OCI-LY3 (cell line): ENCODE data around the gene TTLL9.

ENCODE experiments used
- H2AFZ ChIP-seq: fragments of 200-600, 300-600 bp; shearing (Covaris generic); 2 replicates; pipeline ENCODE4 v1.6.0; 2014; ENCODE audit warnings: antibody characterized with exemption, low read depth, low read length
- H3K27ac ChIP-seq: fragments of 200-600, 300-600 bp; sonication (generic); 2 replicates; pipeline ENCODE4 v1.5.1; 2014; ENCODE audit warnings: mild to moderate bottlenecking, low read length, moderate library complexity, mixed read lengths
- H3K27me3 ChIP-seq: fragments of 200-600, 300-600 bp; sonication (generic); 2 replicates; pipeline ENCODE4 v1.6.1; 2014; ENCODE audit warnings: low read depth, low read length, mixed read lengths
- H3K36me3 ChIP-seq: fragments of 200-600, 300-600 bp; sonication (generic); replicated peaks from 2 replicates; pipeline ENCODE3; 2014; ENCODE audit warnings: low read depth, low read length, mixed read lengths
- H3K4me1 ChIP-seq: fragments of 300-600, 200-600 bp; sonication (generic); 2 replicates; pipeline ENCODE4 v1.6.1; 2014; ENCODE audit warnings: low read length, mixed read lengths
- H3K4me2 ChIP-seq: fragments of 200-600, 300-600 bp; sonication (generic); 2 replicates; pipeline ENCODE4 v1.6.1; 2014; ENCODE audit warnings: low read length, mixed read lengths
- H3K4me3 ChIP-seq: fragments of 300-600, 200-600 bp; sonication (generic); 2 replicates; pipeline ENCODE4 v1.5.1; 2014; ENCODE audit warnings: antibody characterized with exemption, mild to moderate bottlenecking, low read length, moderate library complexity
- H3K79me2 ChIP-seq: fragments of 300-600, 200-600 bp; shearing (Covaris generic); 2 replicates; pipeline ENCODE4 v1.6.1; 2014; ENCODE audit warnings: mild to moderate bottlenecking, low read length, mixed read lengths
- H3K9ac ChIP-seq: fragments of 300-600, 200-600 bp; shearing (Covaris generic); 2 replicates; pipeline ENCODE4 v1.6.0; 2014; ENCODE audit warnings: mild to moderate bottlenecking, low read length, moderate library complexity
- H3K9me3 ChIP-seq: fragments of 200-600, 300-600 bp; shearing (Covaris generic); 2 replicates; pipeline ENCODE4 v1.6.1; 2014; ENCODE audit warnings: low read length, mixed read lengths; ENCODE audit not compliant: insufficient read depth
- H4K20me1 ChIP-seq: fragments of 200-600, 300-600 bp; sonication (generic); 2 replicates; pipeline ENCODE4 v1.6.1; 2016; ENCODE audit warnings: low read length, mixed read lengths; ENCODE audit not compliant: insufficient read depth
- CTCF ChIP-seq: fragments of 200-600, 300-600 bp; sonication (generic); IDR thresholded peaks from 2 replicates; pipeline ENCODE4 v1.5.1; 2014; ENCODE audit warnings: antibody characterized with exemption, low read length, low read depth
- EZH2phosphoT487 ChIP-seq: fragments of 200-600 bp; shearing (Covaris generic); IDR thresholded peaks from 2 replicates; pipeline ENCODE4 v1.6.1; 2018; ENCODE audit warnings: antibody characterized with exemption, mixed run types, low read depth

TTLL9 gene

GRCh38 chr20:31948008-31948407 is 77.6 kb downstream of the TTLL9 start:
- TF ChIP-seq EZH2phosphoT487, result no peak
- no peak for TF ChIP-seq CTCF
- peaks cover 22% of the 10 kb centered on the region for H4K20me1 ChIP-seq

DNA sequence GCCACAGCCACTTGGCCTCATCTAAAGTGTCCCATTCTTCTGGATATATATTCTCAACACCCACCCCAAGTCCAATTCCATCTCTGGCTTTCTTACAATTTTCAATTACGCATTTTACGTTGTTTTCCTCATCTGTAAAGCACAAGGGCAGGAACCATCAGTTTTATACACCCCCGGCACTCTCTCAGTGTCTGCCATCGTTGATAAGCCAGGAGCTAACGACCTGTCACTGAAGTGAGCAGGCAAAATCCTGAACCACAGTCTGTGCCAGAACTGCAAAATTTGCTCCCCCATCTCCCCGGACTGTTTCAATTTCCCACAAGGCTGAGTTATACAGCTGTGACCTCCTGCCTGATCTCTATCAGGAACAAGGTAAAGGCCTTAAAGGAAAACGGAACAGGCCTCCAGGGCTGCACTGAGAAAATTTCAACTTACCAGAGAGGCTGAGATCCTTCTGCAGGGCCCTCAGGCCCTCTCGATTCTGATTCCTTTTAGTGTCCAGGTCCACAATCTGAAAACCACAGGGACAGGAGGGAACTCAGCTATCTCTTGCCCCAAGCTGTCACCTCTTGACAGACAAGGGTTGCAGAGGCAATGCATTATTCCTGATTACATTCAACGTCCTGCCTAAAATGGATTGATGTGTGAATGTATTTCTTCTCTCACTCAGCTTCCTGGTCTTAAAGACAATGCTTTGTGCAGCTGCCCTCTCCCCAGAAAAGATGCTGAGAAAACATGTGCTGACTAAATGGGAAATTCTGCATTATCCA is 79.6 kb downstream of the TTLL9 start:
- H3K4me1 ChIP-seq, result peaks cover 13% of the 10 kb centered on the region
- H2AFZ ChIP-seq, result no peak overlapping the region
- H3K79me2 ChIP-seq, result peaks cover 38% of the 10 kb centered on the region
- peaks cover 17% of the 10 kb centered on the region for H4K20me1 ChIP-seq
- H3K27me3 ChIP-seq, result no peaks in the 10 kb centered on the region
- no peak overlapping the region for H3K27ac ChIP-seq
- H3K4me3 ChIP-seq, result peak overlapping the region; percentile 94; the same call in 1 of the 2 replicates
- peaks cover 53% of the 10 kb centered on the region for H3K36me3 ChIP-seq
- TF ChIP-seq EZH2phosphoT487, result no peak
- TF ChIP-seq CTCF, result no peak
- peak overlapping the region; percentile 95; the same call in 1 of the 2 replicates for H3K9ac ChIP-seq
- no peaks in the 10 kb centered on the region for H3K9me3 ChIP-seq
- H3K4me2 ChIP-seq, result peak overlapping the region; percentile 99

More at GRCh38 chr20:31948008-31948407, 77.6 kb downstream of the TTLL9 start:
- Histone ChIP-seq H3K9ac (no peak overlapping the region), H3K4me3 (no peak overlapping the region), H3K27me3 (no peaks in the 10 kb centered on the region), H2AFZ (no peak overlapping the region), H3K4me2 (no peak overlapping the region), H3K27ac (no peak overlapping the region), H3K9me3 (no peaks in the 10 kb centered on the region), H3K36me3 (peaks cover 69% of the 10 kb centered on the region), H3K79me2 (peaks cover 38% of the 10 kb centered on the region), H3K4me1 (peaks cover 13% of the 10 kb centered on the region)

DNA sequence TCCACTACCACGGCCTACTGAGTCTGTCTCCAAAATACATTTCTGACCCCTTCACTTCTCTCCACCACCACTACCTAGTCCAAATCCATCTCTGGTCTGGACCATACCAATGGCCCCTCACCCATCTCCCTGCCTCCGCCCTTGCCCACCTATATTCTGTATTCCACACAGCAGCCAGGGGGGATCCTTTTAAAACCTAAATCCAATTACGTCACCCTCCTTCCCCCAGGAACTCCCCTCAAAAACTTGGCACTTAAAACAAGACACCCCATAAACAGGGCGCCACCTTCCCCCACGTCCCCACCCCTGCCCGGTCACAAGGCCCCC is 80.7 kb downstream of the TTLL9 start:
- H3K4me3 ChIP-seq, result peak overlapping the region; percentile 94
- no peaks in the 10 kb centered on the region for H3K9me3 ChIP-seq
- H3K36me3 ChIP-seq, result peaks cover 42% of the 10 kb centered on the region
- H3K79me2 ChIP-seq, result peaks cover 38% of the 10 kb centered on the region
- H3K4me2 ChIP-seq, result peak overlapping the region; percentile 99
- peak overlapping the region; percentile 39 for H3K27ac ChIP-seq
- no peaks in the 10 kb centered on the region for H3K27me3 ChIP-seq
- H3K4me1 ChIP-seq, result peaks cover 18% of the 10 kb centered on the region
- H4K20me1 ChIP-seq, result peaks cover 17% of the 10 kb centered on the region
- 0 out of 2 replicates have a peak overlapping the region, but pooled peaks have one; percentile 28 for H2AFZ ChIP-seq
- H3K9ac ChIP-seq, result peak overlapping the region; percentile 95
- TF ChIP-seq CTCF (no peak), EZH2phosphoT487 (no peak)

GRCh38 chr20:31951530-31952453 is 81.4 kb downstream of the TTLL9 start, which contains the start of gene PDRG1:
Gene PDRG1, minus strand, starts transcription at chr20:31952046. Its CDS starts 85 bp downstream, at chr20:31951961.
- Histone ChIP-seq H3K4me2 (peak within 1 kb of the TSS; percentile 99), H3K79me2 (peaks cover 38% of the 10 kb centered on the region), H3K4me1 (peaks cover 24% of the 10 kb centered on the region), H3K36me3 (peaks cover 36% of the 10 kb centered on the region), H3K27ac (peak within 1 kb of the TSS; percentile 39), H3K4me3 (peak within 1 kb of the TSS; percentile 94), H4K20me1 (peaks cover 17% of the 10 kb centered on the region), H2AFZ (peak within 1 kb of the TSS; percentile 28; the same call in 1 of the 2 replicates), H3K9ac (peak within 1 kb of the TSS; percentile 95), H3K27me3 (no peaks in the 10 kb centered on the region), H3K9me3 (no peaks in the 10 kb centered on the region)
- TF ChIP-seq CTCF (peak; percentile 94), EZH2phosphoT487 (no peak)
